AG04449 (cell line): ENCODE measurements around the gene DKK2.

ENCODE experiments used
- CTCF ChIA-PET: fragments of 350-600 bp; formaldehyde crosslinking; extraction: SDS; loops from one replicate; lab custom pipeline; 2021; ENCODE audit warnings: antibody characterized with exemption; lab: Yijun Ruan, JAX
- POLR2A ChIA-PET: fragments of 400-600, 350-600 bp; formaldehyde crosslinking; extraction: SDS; loops from one replicate; lab custom pipeline; 2020; ENCODE audit warnings: antibody characterized with exemption, inconsistent platforms; lab: Yijun Ruan, JAX
- DNase-seq: peaks from one replicate; pipeline ENCODE4 v3.0.0-alpha.2; 2010; ENCODE audit warnings: low read depth, low spot score
- H3K4me3 ChIP-seq: 2 replicates; pipeline ENCODE4 v1.5.1; 2011; ENCODE audit warnings: low read depth, mild to moderate bottlenecking, control low read depth, low read length
- CTCF ChIP-seq: IDR thresholded peaks from one replicate; pipeline ENCODE4 v1.5.1; 2011; ENCODE audit warnings: mild to moderate bottlenecking, moderate library complexity, low read length, control low read depth, inconsistent platforms; ENCODE audit not compliant: insufficient read depth; ENCODE audit errors: missing control alignments

Gene DKK2

GRCh38 chr4:106893903-106894302 lies 142.2 kb downstream of the DKK2 start:
- no peak for TF ChIP-seq CTCF
- ChIA-PET CTCF (no interaction called here), POLR2A (no interaction called here)
- no peak for DNase-seq
- no peak overlapping the region for H3K4me3 ChIP-seq

GRCh38 chr4:106893395-106893881 lies 142.7 kb downstream of the DKK2 start:
- ChIA-PET CTCF (interaction anchor here (1.0 kb wide), 1 partner anchor 85 kb away, joined by 4 read pairs; no protein-coding TSS in a partner anchor), POLR2A (no interaction called here)
- TF ChIP-seq CTCF = no peak
- H3K4me3 ChIP-seq = no peak overlapping the region
- no peak for DNase-seq

GRCh38 chr4:106892786-106893185 lies 143.3 kb downstream of the DKK2 start:
- ChIA-PET CTCF (interaction anchor here (1.0 kb wide), 1 partner anchor 84 kb away, joined by 4 read pairs; no protein-coding TSS in a partner anchor), POLR2A (no interaction called here)
- TF ChIP-seq CTCF = no peak
- DNase-seq = no peak
- no peak overlapping the region for H3K4me3 ChIP-seq

- DNase-seq = no peak
- CTCF ChIA-PET = interaction anchor here (1.1 kb wide), 1 partner anchor 23 kb away, joined by 3 read pairs; no protein-coding TSS in a partner anchor
- no peak overlapping the region for H3K4me3 ChIP-seq
- TF ChIP-seq CTCF = no peak
- POLR2A ChIA-PET = no interaction called here
Measured at GRCh38 chr4:106875340-106875739, 160.8 kb downstream of the DKK2 start.
